HepG2 (cell line): ENCODE results near the gene DCTN2. TPM values are rescaled to one million over a fixed set of nuclear protein-coding genes. Genes with fewer than 3 reads are reported as not detected.

Source experiments
- ATF3 ChIP-seq: sonication (generic); formaldehyde crosslinking; IDR thresholded peaks from 2 replicates; pipeline ENCODE4 v1.4.0; 2020; ENCODE audit warnings: missing genetic modification reagents
- BCL3 ChIP-seq: sonication (generic); formaldehyde crosslinking; IDR thresholded peaks from 2 replicates; pipeline ENCODE4 v1.5.1; 2020; ENCODE audit warnings: mild to moderate bottlenecking, missing genetic modification reagents, moderate library complexity
- EED ChIP-seq: sonication (generic); formaldehyde crosslinking; IDR thresholded peaks from 2 replicates; pipeline ENCODE4 v1.5.0; 2020; ENCODE audit warnings: mild to moderate bottlenecking, missing genetic modification reagents
- MAZ ChIP-seq, 2 experiments: sonication (generic) in 1 of 2; formaldehyde crosslinking in 1 of 2; IDR thresholded peaks; 2 replicates each; pipeline versions ENCODE4 v1.5.0 to v1.6.1; 2012 to 2020; ENCODE audit warnings: low read depth in 2 of 2, mild to moderate bottlenecking in 2 of 2, borderline replicate concordance in 1 of 2, improper control_type of control experiment in 1 of 2, low read length in 1 of 2, missing genetic modification reagents in 1 of 2, moderate library complexity in 1 of 2
- MED13 ChIP-seq: sonication (generic); formaldehyde crosslinking; IDR thresholded peaks from 2 replicates; pipeline ENCODE4 v1.5.0; 2020; ENCODE audit warnings: missing genetic modification reagents
- NFRKB ChIP-seq: fragments of 450-650 bp; IDR thresholded peaks from 2 replicates; pipeline ENCODE4 v1.6.1; 2017
- PAXIP1 ChIP-seq: sonication (generic); formaldehyde crosslinking; conservative IDR thresholded peaks from 2 replicates; pipeline ENCODE4 v1.4.0; 2020; ENCODE audit warnings: mild to moderate bottlenecking, missing genetic modification reagents, moderate library complexity
- SIX1 ChIP-seq: sonication (generic); formaldehyde crosslinking; IDR thresholded peaks from 2 replicates; pipeline ENCODE4 v1.4.0; 2020; ENCODE audit warnings: missing genetic modification reagents, borderline replicate concordance
- SP4 ChIP-seq: sonication (generic); formaldehyde crosslinking; IDR thresholded peaks from 2 replicates; pipeline ENCODE4 v1.8.1; 2023; ENCODE audit warnings: mild to moderate bottlenecking, missing genetic modification reagents
- THAP9 ChIP-seq: sonication (generic); formaldehyde crosslinking; IDR thresholded peaks from 2 replicates; pipeline ENCODE4; 2020; ENCODE audit warnings: missing genetic modification reagents, mild to moderate bottlenecking, borderline replicate concordance
- ZNF12 ChIP-seq: sonication (generic); formaldehyde crosslinking; IDR thresholded peaks from 2 replicates; pipeline ENCODE4 v1.5.0; 2020; ENCODE audit warnings: missing genetic modification reagents
- ZNF230 ChIP-seq: sonication (generic); formaldehyde crosslinking; IDR thresholded peaks from 2 replicates; pipeline ENCODE4 v1.4.0; 2020; ENCODE audit warnings: mild to moderate bottlenecking, missing genetic modification reagents
- ZNF234 ChIP-seq: sonication (generic); formaldehyde crosslinking; conservative IDR thresholded peaks from 2 replicates; pipeline ENCODE4 v1.5.1; 2020; ENCODE audit warnings: mild to moderate bottlenecking, missing genetic modification reagents
- ZNF687 ChIP-seq: sonication (generic); formaldehyde crosslinking; IDR thresholded peaks from 2 replicates; pipeline ENCODE4 v1.5.1; 2020; ENCODE audit warnings: mild to moderate bottlenecking, missing genetic modification reagents, moderate library complexity
- polyA plus RNA-seq, 8 experiments: library from polyadenylated mRNA; depleted of rRNA in 3 of 8; stranded (reverse) in 7 of 8; unstranded in 1 of 8; fragments of >200 nt; fragmentation: Illumina TruSeq in 4 of 8; extraction: Trizol in 4 of 8; gene quantifications; 2 replicates each; pipeline versions ENCODE4 v1.2.1 to v1.2.3, GENCODE V29; 2011 to 2016; ENCODE audit warnings: low read depth in 4 of 8, missing spikeins in 1 of 8, mixed read lengths in 1 of 8; ENCODE audit not compliant: insufficient read depth in 1 of 8
- total RNA-seq, 5 experiments: library from RNA; depleted of rRNA; stranded (reverse); fragments of >200 nt; fragmentation: Illumina TruSeq; extraction: Trizol; gene quantifications; 2 replicates each; pipeline ENCODE4 v1.2.3, GENCODE V29; 2016; ENCODE audit warnings: low read depth in 1 of 5

The DCTN2 gene
- total and polyA plus RNA-seq, 2 of the 13 experiments (the other 11 are each of a cell fraction or from before 2014, with no cell fraction given) = 72.0 to 77.4 TPM

- TF ChIP-seq THAP9 (CRISPR knock-in tag) (0 out of 2 replicates have a peak, but pooled peaks have one; percentile 52), SIX1 (CRISPR knock-in tag) (no peak), SP4 (CRISPR knock-in tag) (peak; percentile 98), ZNF12 (peak; percentile 76; the same call in 1 of the 2 replicates), ZNF687 (peak; percentile 68), ZNF230 (CRISPR knock-in tag) (peak; percentile 89), NFRKB (no peak), MAZ (IDR thresholded peaks at IDR 0.05; ENCODE audit: borderline replicate concordance, low read depth, low read length) (no peak; the same call in 1 of the 2 replicates), MAZ (CRISPR knock-in tag; IDR thresholded peaks at IDR 0.05; ENCODE audit: low read depth) (peak; percentile 18; the same call in 1 of the 2 replicates), PAXIP1 (CRISPR knock-in tag) (peak; percentile 60; the same call in 1 of the 2 replicates), ZNF234 (CRISPR knock-in tag) (no peak), MED13 (CRISPR knock-in tag) (0 out of 2 replicates have a peak, but pooled peaks have one; percentile 67), BCL3 (CRISPR knock-in tag) (peak; percentile 62; the same call in 1 of the 2 replicates), EED (CRISPR knock-in tag) (peak; percentile 91; the same call in 1 of the 2 replicates), ATF3 (CRISPR knock-in tag) (peak; percentile 90; the same call in 1 of the 2 replicates)
Observed at GRCh38 chr12:57520053-57520818, 26.8 kb downstream of the DCTN2 start, which contains the start of gene DDIT3 (continued).
